Measurements from ENCODE around the gene FHL3.

FHL3 gene

GRCh38 chr1:38027201-38028104, 22.1 kb upstream of the FHL3 start:
- Mint-ChIP-seq H3K36me3 (peaks cover 60% of the 10 kb centered on the region), H3K4me1 (peaks cover 57% of the 10 kb centered on the region), H3K27ac (peak overlapping the region; percentile 91), H3K4me3 (peak overlapping the region; percentile 64), H3K9me3 (no peaks in the 10 kb centered on the region)
- no peak for ATAC-seq
- DNase-seq (ENCODE audit: low spot score in 2 of 2) = no peak

DNA sequence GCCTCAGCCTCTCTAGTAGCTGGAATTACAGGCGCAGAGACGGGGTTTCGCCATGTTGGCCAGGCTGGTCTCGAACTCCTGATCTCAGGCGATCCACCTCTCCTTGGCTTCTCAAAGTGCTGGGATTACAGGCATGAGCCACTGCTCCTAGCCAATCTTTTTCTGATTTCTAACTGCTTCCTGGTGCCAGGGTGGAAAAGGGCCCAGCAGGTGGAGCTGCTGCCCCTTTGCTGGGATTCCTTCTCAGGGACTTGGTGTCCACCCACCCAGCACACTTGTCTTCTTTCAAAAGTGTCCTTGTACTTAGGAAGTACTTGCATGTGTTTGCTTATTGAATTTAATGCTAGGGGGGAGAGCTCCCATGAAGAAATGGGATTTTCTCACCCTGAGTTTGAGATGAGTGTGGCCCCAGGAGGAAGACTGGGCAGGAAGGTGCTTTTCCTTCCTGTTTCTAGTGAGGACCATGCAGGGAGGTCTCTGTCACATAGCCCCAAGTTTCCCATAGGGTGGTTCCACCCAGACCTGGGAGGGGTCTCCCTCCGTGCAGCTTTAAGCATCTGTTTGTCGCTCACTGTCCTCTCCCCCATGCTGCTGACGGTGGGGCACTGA, 21.4 kb upstream of the FHL3 start:
- no peak overlapping the region for H3K4me3 Mint-ChIP-seq
- peak overlapping the region; percentile 20 for H3K27ac Mint-ChIP-seq
- peak; percentile 31 to 68 for DNase-seq (ENCODE audit: low spot score in 2 of 2)
- H3K9me3 Mint-ChIP-seq = no peaks in the 10 kb centered on the region
- no peak for ATAC-seq
- H3K36me3 Mint-ChIP-seq = peaks cover 67% of the 10 kb centered on the region
- peaks cover 55% of the 10 kb centered on the region for H3K4me1 Mint-ChIP-seq

DNA sequence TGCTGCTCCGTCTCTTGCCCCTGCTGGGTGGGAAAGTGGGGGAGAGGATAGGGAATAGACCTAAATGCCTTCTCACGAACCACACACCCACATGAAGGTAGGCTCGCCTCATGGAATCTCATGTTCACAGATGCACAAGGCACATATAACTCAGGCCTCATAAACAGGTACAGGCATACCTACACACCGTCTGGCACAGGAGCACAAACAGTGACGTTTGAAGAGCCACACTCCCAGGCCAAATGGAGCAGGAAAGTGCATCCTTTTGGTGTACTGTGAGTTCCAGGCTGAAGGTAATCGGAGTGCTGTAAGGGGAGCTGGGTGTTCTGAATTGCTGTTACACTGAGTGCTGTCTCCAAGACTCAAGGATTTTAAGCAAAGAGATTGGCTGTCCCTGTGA, 20.4 kb upstream of the FHL3 start:
- ATAC-seq = no peak
- peaks cover 78% of the 10 kb centered on the region for H3K36me3 Mint-ChIP-seq
- no peaks in the 10 kb centered on the region for H3K9me3 Mint-ChIP-seq
- peaks cover 45% of the 10 kb centered on the region for H3K4me1 Mint-ChIP-seq
- no peak overlapping the region for H3K4me3 Mint-ChIP-seq
- H3K27ac Mint-ChIP-seq = peak overlapping the region; percentile 43
- no peak for DNase-seq (ENCODE audit: low spot score in 2 of 2)

- ATAC-seq (no peak), DNase-seq (ENCODE audit: low spot score in 2 of 2) (no peak)
- Mint-ChIP-seq H3K27ac (peak overlapping the region; percentile 43), H3K4me1 (peaks cover 40% of the 10 kb centered on the region), H3K36me3 (peaks cover 81% of the 10 kb centered on the region), H3K9me3 (no peaks in the 10 kb centered on the region), H3K4me3 (no peak overlapping the region)
Observed at GRCh38 chr1:38025233-38025632, 19.9 kb upstream of the FHL3 start.

DNA sequence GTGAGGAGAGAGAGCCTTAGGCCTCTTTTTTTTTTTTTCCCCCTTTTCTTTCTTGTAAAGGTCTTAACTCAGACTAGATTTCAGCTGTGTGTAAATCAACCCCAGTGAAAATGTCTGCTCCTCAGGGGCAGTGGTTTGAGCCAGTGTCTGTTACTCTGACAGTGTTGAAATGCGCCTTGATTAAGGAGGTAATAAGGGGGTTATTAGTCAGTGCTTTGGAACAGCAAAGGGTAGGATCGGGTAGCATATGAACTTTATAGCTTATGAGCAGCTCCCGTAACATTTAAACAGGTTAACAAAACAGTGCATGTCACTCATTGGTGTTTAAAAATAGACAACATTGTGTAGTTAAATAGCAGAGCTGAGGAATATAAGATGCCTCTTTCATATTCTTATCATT, 17.5 kb upstream of the FHL3 start:
- H3K27ac Mint-ChIP-seq = no peak overlapping the region
- H3K36me3 Mint-ChIP-seq = peaks cover 92% of the 10 kb centered on the region
- H3K9me3 Mint-ChIP-seq = no peaks in the 10 kb centered on the region
- DNase-seq (ENCODE audit: low spot score in 2 of 2) = no peak
- H3K4me1 Mint-ChIP-seq = peaks cover 16% of the 10 kb centered on the region
- no peak for ATAC-seq
- no peak overlapping the region for H3K4me3 Mint-ChIP-seq

GRCh38 chr1:38021969-38022368, 16.7 kb upstream of the FHL3 start:
- Mint-ChIP-seq H3K4me1 (peaks cover 8% of the 10 kb centered on the region), H3K9me3 (no peaks in the 10 kb centered on the region), H3K27ac (no peak overlapping the region), H3K4me3 (no peak overlapping the region), H3K36me3 (peaks cover 94% of the 10 kb centered on the region)
- DNase-seq (ENCODE audit: low spot score in 2 of 2) = no peak
- no peak for ATAC-seq

GRCh38 chr1:38020396-38020795, 15.1 kb upstream of the FHL3 start:
- Mint-ChIP-seq H3K27ac (no peak overlapping the region), H3K36me3 (peaks cover 97% of the 10 kb centered on the region), H3K4me3 (no peak overlapping the region), H3K4me1 (peaks cover 6% of the 10 kb centered on the region), H3K9me3 (no peaks in the 10 kb centered on the region)
- no peak for DNase-seq (ENCODE audit: low spot score in 2 of 2)
- ATAC-seq = no peak

- no peaks in the 10 kb centered on the region for H3K9me3 Mint-ChIP-seq
- H3K36me3 Mint-ChIP-seq = peaks cover 91% of the 10 kb centered on the region
- H3K4me3 Mint-ChIP-seq = no peak overlapping the region
- no peak for DNase-seq (ENCODE audit: low spot score in 2 of 2)
- no peak overlapping the region for H3K27ac Mint-ChIP-seq
- ATAC-seq = peak; percentile 55
- H3K4me1 Mint-ChIP-seq = peaks cover 10% of the 10 kb centered on the region
Observed at GRCh38 chr1:38018864-38019343, 13.6 kb upstream of the FHL3 start.

- H3K36me3 Mint-ChIP-seq = peaks cover 84% of the 10 kb centered on the region
- peak overlapping the region; percentile 12 for H3K27ac Mint-ChIP-seq
- H3K9me3 Mint-ChIP-seq = no peaks in the 10 kb centered on the region
- H3K4me3 Mint-ChIP-seq = no peak overlapping the region
- no peak for DNase-seq (ENCODE audit: low spot score in 2 of 2)
- no peak for ATAC-seq
- H3K4me1 Mint-ChIP-seq = peaks cover 35% of the 10 kb centered on the region
Observed at GRCh38 chr1:38015978-38016725, 10.8 kb upstream of the FHL3 start.

DNA sequence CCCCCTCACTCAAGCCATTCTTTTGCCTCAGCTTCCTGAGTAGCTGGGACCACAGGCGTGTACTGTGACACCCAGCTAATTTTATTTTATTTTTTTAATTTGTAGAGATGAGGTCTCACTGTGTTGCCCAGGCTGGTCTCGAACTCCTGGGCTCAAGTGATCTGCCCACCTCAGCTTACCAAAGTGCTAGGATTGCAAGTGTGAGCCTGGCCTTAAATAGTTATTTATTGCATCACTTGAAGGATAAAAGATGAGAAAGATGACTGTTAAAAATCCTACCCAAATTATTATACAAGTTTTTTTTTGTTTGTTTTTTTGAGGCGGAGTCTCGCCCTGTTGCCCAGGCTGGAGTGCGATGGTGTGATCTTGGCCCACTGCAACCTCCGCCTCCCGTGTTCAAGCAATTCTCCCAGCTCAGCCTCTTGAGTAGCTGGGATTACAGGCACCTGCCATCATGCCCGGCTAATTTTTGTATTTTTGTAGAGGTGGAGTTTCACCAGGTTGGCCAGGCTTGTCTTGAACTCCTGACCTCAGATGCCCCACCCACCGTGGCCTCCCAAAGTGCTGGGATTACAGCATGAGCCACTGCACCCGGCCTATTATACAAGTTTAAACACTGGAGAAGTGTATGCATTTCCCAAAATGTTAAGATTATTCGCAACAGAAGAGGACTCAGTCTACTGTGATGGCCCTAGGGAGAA, 9.6 kb upstream of the FHL3 start:
- no peak for DNase-seq (ENCODE audit: low spot score in 2 of 2)
- peaks cover 72% of the 10 kb centered on the region for H3K36me3 Mint-ChIP-seq
- H3K9me3 Mint-ChIP-seq = no peaks in the 10 kb centered on the region
- peak overlapping the region; percentile 99 for H3K27ac Mint-ChIP-seq
- no peak for ATAC-seq
- H3K4me1 Mint-ChIP-seq = peaks cover 43% of the 10 kb centered on the region
- H3K4me3 Mint-ChIP-seq = peak overlapping the region; percentile 100

DNA sequence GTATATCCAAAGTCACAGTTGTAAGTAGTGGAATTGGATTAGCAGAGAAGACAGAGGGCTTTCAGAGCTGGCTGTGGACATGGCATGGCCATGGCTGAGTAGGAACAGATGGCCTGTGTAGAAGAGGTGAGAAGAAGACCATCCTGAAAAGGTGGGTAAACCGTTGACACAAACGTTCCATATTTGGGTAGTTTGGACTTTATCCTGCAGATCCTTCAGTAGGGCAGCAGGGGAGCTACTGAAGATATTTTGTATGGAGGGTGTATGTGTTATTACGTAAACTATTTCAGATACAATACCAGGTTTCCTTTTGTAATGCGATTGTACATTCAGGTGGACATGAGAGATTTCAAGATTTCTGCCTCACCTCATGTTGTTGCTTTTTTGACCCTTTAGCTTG, 8.9 kb upstream of the FHL3 start:
- DNase-seq (ENCODE audit: low spot score in 2 of 2) (no peak), ATAC-seq (no peak)
- Mint-ChIP-seq H3K27ac (peak overlapping the region; percentile 99), H3K4me3 (peak overlapping the region; percentile 100), H3K36me3 (peaks cover 65% of the 10 kb centered on the region), H3K9me3 (no peaks in the 10 kb centered on the region), H3K4me1 (peaks cover 50% of the 10 kb centered on the region)

DNA sequence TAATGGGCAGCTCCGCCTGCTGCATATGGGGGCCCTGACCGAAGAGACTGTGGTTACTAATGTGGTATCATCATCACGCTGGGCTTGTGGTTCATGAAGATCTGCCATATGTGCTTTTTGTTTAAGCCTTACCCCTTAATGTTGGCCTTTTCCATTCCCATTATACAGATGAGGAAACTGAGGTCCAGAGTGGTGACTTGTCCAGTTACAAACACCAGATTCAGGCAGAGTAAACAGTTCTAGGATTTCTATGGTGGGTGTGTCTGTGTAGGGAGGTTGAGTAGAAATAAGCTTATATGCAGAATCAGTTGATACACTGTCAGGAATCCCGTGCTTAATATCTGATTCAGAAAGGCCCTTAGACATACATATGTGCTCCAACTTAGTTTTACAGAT, 7.9 kb upstream of the FHL3 start:
- ATAC-seq (no peak), DNase-seq (ENCODE audit: low spot score in 2 of 2) (no peak)
- H3K27ac Mint-ChIP-seq = peak overlapping the region; percentile 99
- H3K4me1 Mint-ChIP-seq = peaks cover 54% of the 10 kb centered on the region
- H3K36me3 Mint-ChIP-seq = peaks cover 55% of the 10 kb centered on the region
- H3K9me3 Mint-ChIP-seq = no peaks in the 10 kb centered on the region
- peak overlapping the region; percentile 100 for H3K4me3 Mint-ChIP-seq

GRCh38 chr1:38012363-38013226, 7.3 kb upstream of the FHL3 start, which contains the start of gene UTP11:
Gene UTP11 (plus strand): TSS chr1:38012734. CDS start chr1:38012803, 69 bp downstream.
- Mint-ChIP-seq H3K9me3 (no peaks in the 10 kb centered on the region), H3K36me3 (peaks cover 49% of the 10 kb centered on the region), H3K4me1 (peaks cover 54% of the 10 kb centered on the region), H3K27ac (peak within 1 kb of the TSS; percentile 99), H3K4me3 (peak within 1 kb of the TSS; percentile 100)
- DNase-seq (ENCODE audit: low spot score in 2 of 2) (peak; percentile 73 to 93), ATAC-seq (peak; percentile 89)

DNA sequence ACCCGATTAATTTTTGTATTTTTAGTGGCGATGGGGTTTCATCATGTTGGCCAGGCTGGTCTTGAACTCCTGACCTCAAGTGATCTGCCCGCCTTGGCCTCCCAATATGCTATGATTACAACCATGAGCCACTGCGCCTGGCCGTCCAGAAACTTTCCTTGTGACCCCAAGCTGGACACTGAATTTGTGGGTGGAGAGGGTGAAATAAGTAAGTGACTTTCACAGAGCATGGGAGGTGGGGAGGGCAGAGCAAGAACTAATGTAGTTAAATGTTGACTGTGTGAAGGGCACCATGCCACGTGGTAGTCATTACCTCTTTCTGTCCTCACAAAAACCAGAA, 4.5 kb upstream of the FHL3 start:
- no peak for ATAC-seq
- H3K4me3 Mint-ChIP-seq = peak overlapping the region; percentile 51
- no peaks in the 10 kb centered on the region for H3K9me3 Mint-ChIP-seq
- H3K27ac Mint-ChIP-seq = peak overlapping the region; percentile 97
- H3K36me3 Mint-ChIP-seq = peaks cover 26% of the 10 kb centered on the region
- no peak for DNase-seq (ENCODE audit: low spot score in 2 of 2)
- peaks cover 49% of the 10 kb centered on the region for H3K4me1 Mint-ChIP-seq

Measured in stimulated activated effector memory CD8-positive, alpha-beta T cell treated with anti-CD3 and anti-CD28 coated beads, Interleukin-12 subunit alpha, Interleukin-12 subunit beta, amount 100 ng/mL, for 72 hours (primary cell).